PC-9 (cell line): ENCODE data around the gene ASCC3. TPM values are rescaled to one million over a fixed set of nuclear protein-coding genes. Genes with fewer than 3 reads are reported as not detected.

Source experiments
- BruUV-seq: library from RNA; stranded (reverse); fragments of 400-500 nt; replicated peaks from 2 replicates; lab custom pipeline; 2021; lab: Mats Ljungman, UMichigan
- CTCF ChIA-PET: fragments of 300-600 bp; sonication (Branson Sonifier 250); formaldehyde crosslinking; loops from one replicate; lab custom pipeline; 2022; ENCODE audit warnings: antibody characterized with exemption; lab: Charles Lee
- POLR2A ChIA-PET: fragments of 300-600 bp; sonication (Branson Sonifier 250); formaldehyde crosslinking; loops from one replicate; lab custom pipeline; 2022; ENCODE audit warnings: antibody characterized with exemption; ENCODE audit not compliant: unreplicated experiment; lab: Charles Lee
- DNase-seq, 2 experiments: peaks; one replicate each; pipeline versions ENCODE4 v3.0.0 to v3.0.0-alpha.2; 2015 to 2022; ENCODE audit warnings: mixed read lengths in 1 of 2
- H2AFZ ChIP-seq: fragments of 200-600 bp; sonication (generic); 2 replicates; pipeline ENCODE4 v1.8.1; 2017; ENCODE audit warnings: antibody characterized with exemption
- H3F3A ChIP-seq: fragments of 200-600 bp; sonication (generic); 2 replicates; pipeline ENCODE4 v1.8.1; 2017; ENCODE audit warnings: antibody characterized with exemption, mild to moderate bottlenecking, low read depth; ENCODE audit not compliant: insufficient read depth
- H3K27ac ChIP-seq: fragments of 200-600 bp; sonication (generic); 2 replicates; pipeline ENCODE4 v1.6.1; 2016; ENCODE audit warnings: mixed run types
- H3K27me3 ChIP-seq: fragments of 200-600 bp; sonication (generic); 2 replicates; pipeline ENCODE4 v1.6.1; 2016; ENCODE audit warnings: low read depth, mixed run types; ENCODE audit not compliant: insufficient read depth
- H3K36me3 ChIP-seq: fragments of 200-600 bp; sonication (generic); 2 replicates; pipeline ENCODE4 v1.6.1; 2016; ENCODE audit warnings: low read depth, mixed run types
- H3K4me1 ChIP-seq: fragments of 200-600 bp; sonication (generic); replicated peaks from 2 replicates; pipeline ENCODE4 v1.6.1; 2016; ENCODE audit warnings: mixed run types; ENCODE audit not compliant: insufficient read depth
- H3K4me2 ChIP-seq: fragments of 200-600 bp; sonication (generic); 2 replicates; pipeline ENCODE4 v1.6.1; 2017; ENCODE audit warnings: mixed run types
- H3K4me3 ChIP-seq: fragments of 200-600 bp; sonication (generic); 2 replicates; pipeline ENCODE4 v1.6.1; 2016; ENCODE audit warnings: mixed run types
- H3K79me2 ChIP-seq: fragments of 200-600 bp; sonication (generic); 2 replicates; pipeline ENCODE4 v1.6.1; 2017; ENCODE audit warnings: low read depth, mixed run types
- H3K9me2 ChIP-seq: fragments of 200-600 bp; sonication (generic); 2 replicates; pipeline ENCODE4 v1.8.1; 2017; ENCODE audit warnings: mild to moderate bottlenecking; ENCODE audit not compliant: insufficient read depth
- H3K9me3 ChIP-seq: fragments of 200-600 bp; sonication (generic); 2 replicates; pipeline ENCODE4 v1.8.1; 2016; ENCODE audit warnings: low read depth; ENCODE audit not compliant: insufficient read depth
- H4K20me1 ChIP-seq: fragments of 200-600 bp; sonication (generic); 2 replicates; pipeline ENCODE4 v1.8.1; 2017; ENCODE audit not compliant: insufficient read depth
- EZH2 ChIP-seq: fragments of 200-600 bp; sonication (generic); IDR thresholded peaks from 2 replicates; pipeline ENCODE4 v1.8.0; 2017; ENCODE audit warnings: antibody characterized with exemption, low read depth
- intact Hi-C: fragments of 100-400 bp; cut with micrococcal nuclease; formaldehyde crosslinking; loops from one replicate; pipeline ENCODE4 v1.10.0; 2022; ENCODE audit not compliant: unreplicated experiment
- total RNA-seq: library from RNA; stranded (reverse); gene quantifications from 2 replicates; pipeline ENCODE4 v1.2.3, GENCODE V29; 2021
- TF ChIP-seq, protein P1 (sequence below): fragments of 200-600 bp; sonication (generic); conservative IDR thresholded peaks from 2 replicates; pipeline ENCODE4 v1.6.1; 2017; ENCODE audit warnings: mixed run types, antibody characterized with exemption, mild to moderate bottlenecking, moderate library complexity

The ASCC3 gene
- total RNA-seq, 1 experiment from 2014 or later, result 29.4 TPM

DNA sequence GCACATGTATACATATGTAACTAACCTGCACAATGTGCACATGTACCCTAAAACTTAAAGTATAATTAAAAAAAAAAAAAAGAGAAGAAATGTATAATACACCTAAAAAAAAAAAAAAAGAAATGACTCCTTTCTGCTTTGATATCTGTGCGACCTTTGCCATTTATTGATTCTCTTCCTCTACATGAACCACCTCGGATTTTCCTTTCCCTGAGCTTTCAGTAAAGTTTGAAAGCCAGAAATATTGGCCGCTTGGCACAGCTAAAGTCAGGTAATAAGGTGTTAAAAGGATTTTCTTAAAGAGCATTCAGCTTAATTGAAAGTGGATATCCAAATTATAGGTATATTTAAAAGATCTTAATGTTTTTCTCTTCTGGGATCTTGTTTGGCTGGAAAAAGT, 12.6 kb upstream of the ASCC3 start:
- Histone ChIP-seq H3F3A (no peaks in the 10 kb centered on the region), H3K36me3 (no peaks in the 10 kb centered on the region), H3K27me3 (no peaks in the 10 kb centered on the region), H3K4me2 (no peak overlapping the region), H3K27ac (no peak overlapping the region), H3K4me3 (no peak overlapping the region), H3K79me2 (no peaks in the 10 kb centered on the region), H2AFZ (no peak overlapping the region), H3K4me1 (no peaks in the 10 kb centered on the region), H4K20me1 (no peaks in the 10 kb centered on the region), H3K9me3 (no peaks in the 10 kb centered on the region; the same call in 1 of the 2 replicates), H3K9me2 (no peaks in the 10 kb centered on the region)
- intact Hi-C loops, result no loop called here
- TF ChIP-seq, protein P1, sequence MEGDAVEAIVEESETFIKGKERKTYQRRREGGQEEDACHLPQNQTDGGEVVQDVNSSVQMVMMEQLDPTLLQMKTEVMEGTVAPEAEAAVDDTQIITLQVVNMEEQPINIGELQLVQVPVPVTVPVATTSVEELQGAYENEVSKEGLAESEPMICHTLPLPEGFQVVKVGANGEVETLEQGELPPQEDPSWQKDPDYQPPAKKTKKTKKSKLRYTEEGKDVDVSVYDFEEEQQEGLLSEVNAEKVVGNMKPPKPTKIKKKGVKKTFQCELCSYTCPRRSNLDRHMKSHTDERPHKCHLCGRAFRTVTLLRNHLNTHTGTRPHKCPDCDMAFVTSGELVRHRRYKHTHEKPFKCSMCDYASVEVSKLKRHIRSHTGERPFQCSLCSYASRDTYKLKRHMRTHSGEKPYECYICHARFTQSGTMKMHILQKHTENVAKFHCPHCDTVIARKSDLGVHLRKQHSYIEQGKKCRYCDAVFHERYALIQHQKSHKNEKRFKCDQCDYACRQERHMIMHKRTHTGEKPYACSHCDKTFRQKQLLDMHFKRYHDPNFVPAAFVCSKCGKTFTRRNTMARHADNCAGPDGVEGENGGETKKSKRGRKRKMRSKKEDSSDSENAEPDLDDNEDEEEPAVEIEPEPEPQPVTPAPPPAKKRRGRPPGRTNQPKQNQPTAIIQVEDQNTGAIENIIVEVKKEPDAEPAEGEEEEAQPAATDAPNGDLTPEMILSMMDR, result no peak
- TF ChIP-seq EZH2, result no peak
- DNase-seq, result no peak
- CTCF ChIA-PET, result no interaction called here
- BruUV-seq, result no TSS peak
- POLR2A ChIA-PET, result no interaction called here

DNA sequence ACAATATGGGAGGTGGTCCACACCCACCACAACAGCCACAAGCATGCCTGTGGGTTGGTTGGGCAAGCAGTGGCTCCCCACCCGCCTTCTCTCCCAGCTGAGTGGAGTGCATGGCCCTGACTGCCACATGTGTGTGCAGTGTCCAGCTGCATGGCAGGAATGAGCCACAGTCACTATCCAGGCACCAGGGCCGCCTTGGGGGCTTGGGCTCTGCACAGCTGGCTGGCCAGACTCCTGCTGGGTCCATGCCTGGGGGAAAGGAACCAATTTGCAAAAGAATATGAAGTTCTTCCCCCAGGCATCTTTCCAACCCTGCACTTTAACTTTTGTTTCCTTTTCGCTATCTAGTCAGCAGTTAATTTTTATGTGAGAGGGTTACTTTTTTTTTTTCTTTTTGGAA, 11.6 kb upstream of the ASCC3 start:
- Histone ChIP-seq H4K20me1 (no peaks in the 10 kb centered on the region), H3F3A (no peaks in the 10 kb centered on the region), H2AFZ (no peak overlapping the region), H3K4me3 (no peak overlapping the region), H3K9me3 (no peaks in the 10 kb centered on the region; the same call in 1 of the 2 replicates), H3K27ac (no peak overlapping the region), H3K4me2 (no peak overlapping the region), H3K36me3 (no peaks in the 10 kb centered on the region), H3K4me1 (no peaks in the 10 kb centered on the region), H3K27me3 (no peaks in the 10 kb centered on the region), H3K9me2 (no peaks in the 10 kb centered on the region), H3K79me2 (no peaks in the 10 kb centered on the region)
- TF ChIP-seq, protein P1, result no peak
- TF ChIP-seq EZH2, result no peak
- intact Hi-C loops, result no loop called here
- CTCF ChIA-PET, result no interaction called here
- DNase-seq, result no peak
- POLR2A ChIA-PET, result no interaction called here
- no TSS peak for BruUV-seq

GRCh38 chr6:100892116-100892515, 11.0 kb upstream of the ASCC3 start:
- H3K4me1 ChIP-seq, result no peaks in the 10 kb centered on the region
- no peaks in the 10 kb centered on the region for H4K20me1 ChIP-seq
- no peak for TF ChIP-seq EZH2
- TF ChIP-seq, protein P1, result no peak
- H3K27me3 ChIP-seq, result no peaks in the 10 kb centered on the region
- no peaks in the 10 kb centered on the region for H3K36me3 ChIP-seq
- no TSS peak for BruUV-seq
- H3K27ac ChIP-seq, result no peak overlapping the region
- DNase-seq, result no peak
- no peak overlapping the region for H3K4me2 ChIP-seq
- no peaks in the 10 kb centered on the region for H3K9me3 ChIP-seq
- POLR2A ChIA-PET, result no interaction called here
- intact Hi-C loops, result no loop called here
- H3K9me2 ChIP-seq, result no peaks in the 10 kb centered on the region
- H3K4me3 ChIP-seq, result no peak overlapping the region
- no peaks in the 10 kb centered on the region for H3K79me2 ChIP-seq
- H2AFZ ChIP-seq, result no peak overlapping the region
- H3F3A ChIP-seq, result no peaks in the 10 kb centered on the region
- CTCF ChIA-PET, result no interaction called here
